HCT116 (cell line): Measurements from ENCODE around the gene VPS11. TPM values are rescaled to one million over a fixed set of nuclear protein-coding genes. Genes with fewer than 3 reads are reported as not detected.
A peak's percentile ranks its signal among the peaks of the same experiment; 100 is the strongest.

Experiments used
- ATAC-seq: fragments of 200-7000 bp; cut with Tn5 transposase; 2 replicates; pipeline ENCODE4 v1.9.1; 2020; ENCODE audit warnings: mild to moderate bottlenecking, moderate library complexity
- BruUV-seq: library from RNA; stranded (reverse); fragments of 400-500 nt; replicated peaks from 2 replicates; lab custom pipeline; 2021; lab: Mats Ljungman, UMichigan
- CTCF ChIA-PET: fragments of 300-600 bp; sonication (Branson Sonifier 250); formaldehyde crosslinking; loops from one replicate; lab custom pipeline; 2021; ENCODE audit warnings: antibody characterized with exemption; lab: Charles Lee
- POLR2A ChIA-PET: fragments of 300-600, 350-600 bp; sonication (Branson Sonifier 250); formaldehyde crosslinking; loops from one replicate; lab custom pipeline; 2021; ENCODE audit warnings: antibody characterized with exemption; lab: Charles Lee
- RAD21 ChIA-PET, 2 experiments: fragments of 300-600 bp; sonication (Branson Sonifier 250); formaldehyde crosslinking; loops; one replicate each; lab custom pipeline; 2023; ENCODE audit warnings: low total read pairs in 2 of 2; ENCODE audit not compliant: uncharacterized antibody in 2 of 2, unreplicated experiment in 2 of 2, low non-redundant PET in 1 of 2; lab: Charles Lee
- DNase-seq: peaks from one replicate; pipeline ENCODE4 v3.0.0-alpha.2; 2010; ENCODE audit warnings: low read depth, low spot score
- H2AFZ ChIP-seq: fragments of 200-600 bp; shearing (Covaris generic), sonication (generic); 2 replicates; pipeline ENCODE4 v1.6.1; 2017; ENCODE audit warnings: low read depth, mixed run types, mixed read lengths, antibody characterized with exemption, low read length; ENCODE audit not compliant: poor library complexity, severe bottlenecking
- H3K27ac ChIP-seq: 2 replicates; pipeline ENCODE4 v1.5.1; 2012; ENCODE audit warnings: low read depth, low read length
- H3K27me3 ChIP-seq: fragments of 200-600 bp; sonication (generic); 2 replicates; pipeline ENCODE4 v1.6.1; 2016; ENCODE audit warnings: mixed run types, low read length, mixed read lengths; ENCODE audit not compliant: insufficient read depth
- H3K36me3 ChIP-seq, 2 experiments: fragments of 200-500 bp in 1 of 2; fragments of 200-600 bp in 1 of 2; sonication (Bioruptor generic) in 1 of 2; sonication (generic) in 1 of 2; 2 replicates each; pipeline versions ENCODE4 v1.5.1 to v1.6.1; 2014 to 2016; ENCODE audit warnings: low read length in 2 of 2, inconsistent platforms in 1 of 2, mixed read lengths in 1 of 2, mixed run types in 1 of 2; ENCODE audit not compliant: insufficient read depth in 2 of 2, control insufficient read depth in 1 of 2
- H3K4me1 ChIP-seq, 2 experiments: fragments of 200-600 bp in 1 of 2; sonication (generic) in 1 of 2; 2 replicates each; pipeline versions ENCODE4 v1.5.1 to v1.6.1; 2012 to 2017; ENCODE audit warnings: low read length in 2 of 2, inconsistent platforms in 1 of 2, mild to moderate bottlenecking in 1 of 2, mixed read lengths in 1 of 2, mixed run types in 1 of 2, moderate library complexity in 1 of 2; ENCODE audit not compliant: insufficient read depth in 2 of 2, control insufficient read depth in 1 of 2
- H3K4me2 ChIP-seq: fragments of 200-600 bp; sonication (generic); 2 replicates; pipeline ENCODE4 v1.6.1; 2017; ENCODE audit warnings: mixed run types, low read length, mixed read lengths
- H3K4me3 ChIP-seq, 2 experiments: fragments of 200-600 bp in 1 of 2; sonication (generic) in 1 of 2; replicated peaks in 1 of 2; 2 replicates each; pipeline ENCODE4 v1.5.1; 2011 to 2016; ENCODE audit warnings: low read length in 2 of 2, control low read depth in 1 of 2, low read depth in 1 of 2, mild to moderate bottlenecking in 1 of 2, mixed read lengths in 1 of 2, mixed run types in 1 of 2
- H3K79me2 ChIP-seq: fragments of 200-600 bp; sonication (generic); 2 replicates; pipeline ENCODE4 v1.6.1; 2017; ENCODE audit warnings: mild to moderate bottlenecking, mixed run types, low read length, moderate library complexity, mixed read lengths; ENCODE audit not compliant: insufficient read depth
- H3K9ac ChIP-seq: fragments of 200-600 bp; sonication (generic); 2 replicates; pipeline ENCODE4 v1.6.1; 2016; ENCODE audit warnings: low read length, mixed read lengths
- H3K9me2 ChIP-seq: fragments of 200-600 bp; sonication (generic), shearing (Covaris generic); 2 replicates; pipeline ENCODE4 v1.6.1; 2017; ENCODE audit warnings: mixed run types, mild to moderate bottlenecking, moderate library complexity; ENCODE audit not compliant: insufficient read depth
- H3K9me3 ChIP-seq, 2 experiments: fragments of 200-500 bp in 1 of 2; fragments of 200-600 bp in 1 of 2; sonication (Bioruptor generic) in 1 of 2; sonication (generic) in 1 of 2; 2 replicates each; pipeline ENCODE4 v1.6.1; 2014 to 2017; ENCODE audit warnings: low read length in 2 of 2, mixed read lengths in 2 of 2, inconsistent platforms in 1 of 2, low read depth in 1 of 2, mild to moderate bottlenecking in 1 of 2, mixed run types in 1 of 2, moderate library complexity in 1 of 2; ENCODE audit not compliant: control insufficient read depth in 1 of 2, insufficient read depth in 1 of 2
- H4K20me1 ChIP-seq: fragments of 200-600 bp; sonication (generic), shearing (Covaris generic); 2 replicates; pipeline ENCODE4 v1.6.1; 2017; ENCODE audit warnings: mixed run types, mild to moderate bottlenecking, moderate library complexity; ENCODE audit not compliant: insufficient read depth
- EGR1 ChIP-seq: IDR thresholded peaks from 2 replicates; pipeline ENCODE4 v1.6.1; 2012; ENCODE audit warnings: low read depth
- EZH2 ChIP-seq: fragments of 200-600 bp; sonication (generic); IDR thresholded peaks from 2 replicates; pipeline ENCODE4 v1.6.1; 2017; ENCODE audit warnings: antibody characterized with exemption, mixed run types
- FOSL1 ChIP-seq: IDR thresholded peaks from 2 replicates; pipeline ENCODE4 v1.6.1; 2012; ENCODE audit warnings: low read depth
- POLR2A ChIP-seq: IDR thresholded peaks from 2 replicates; pipeline ENCODE4 v1.7.0; 2011; ENCODE audit warnings: borderline replicate concordance; ENCODE audit not compliant: insufficient read depth, insufficient read length; ENCODE audit errors: extremely low read depth
- ZNF274 ChIP-seq: fragments of 200-500 bp; sonication (Bioruptor generic); IDR thresholded peaks from 2 replicates; pipeline ENCODE4 v1.6.1; 2014; ENCODE audit warnings: mild to moderate bottlenecking, low read depth, low read length, inconsistent platforms
- intact Hi-C: fragments of 100-400 bp; cut with micrococcal nuclease; formaldehyde crosslinking; loops from 2 replicates; pipeline ENCODE4 v1.10.0; 2022
- total RNA-seq: library from RNA; stranded (reverse); gene quantifications from one replicate; pipeline ENCODE4 v1.2.1, GENCODE V29; 2021; ENCODE audit not compliant: unreplicated experiment
- TF ChIP-seq, protein P1 (sequence below), 3 experiments: fragments of 200-600 bp in 1 of 3; sonication (generic) in 1 of 3; IDR thresholded peaks in 2 of 3; conservative IDR thresholded peaks in 1 of 3; 2 replicates each; pipeline ENCODE4 v1.5.1; 2012 to 2017; ENCODE audit warnings: low read depth in 2 of 3, low read length in 2 of 3, antibody characterized with exemption in 1 of 3, borderline replicate concordance in 1 of 3, control low read depth in 1 of 3, mild to moderate bottlenecking in 1 of 3, mixed read lengths in 1 of 3, mixed run types in 1 of 3, moderate library complexity in 1 of 3; ENCODE audit not compliant: insufficient read depth in 1 of 3
- TF ChIP-seq, protein P2 (sequence below): IDR thresholded peaks from 2 replicates; pipeline ENCODE4 v1.6.1; 2012

VPS11 gene
- total RNA-seq, 1 experiment from 2014 or later: 20.4 TPM

DNA sequence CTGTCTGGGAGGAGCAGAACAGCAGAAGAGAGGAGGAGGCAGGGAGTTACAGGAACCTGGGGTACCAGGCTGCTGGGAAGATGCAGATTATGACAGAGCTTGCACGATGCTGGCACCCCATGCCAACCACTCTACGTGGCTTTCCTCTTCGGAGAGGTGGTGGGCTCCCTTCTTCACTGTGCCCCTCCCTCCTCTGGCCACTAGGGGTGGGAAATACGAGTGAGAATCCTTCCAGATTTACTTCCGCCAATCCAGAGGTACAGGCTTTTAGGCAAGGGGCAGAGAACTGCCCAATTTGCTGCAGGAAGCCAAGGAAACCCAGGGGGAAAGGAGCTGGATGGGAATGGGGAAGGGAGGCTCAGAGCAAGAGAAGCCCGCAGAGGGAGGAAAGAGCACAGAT is 22.9 kb upstream of the VPS11 start:
- Histone ChIP-seq H3K36me3 (peaks cover 29 to 32% of the 10 kb centered on the region in 2 experiments), H3K27ac (no peak overlapping the region), H3K27me3 (no peaks in the 10 kb centered on the region), H3K4me1 (no peaks in the 10 kb centered on the region), H3K4me3 (no peak overlapping the region), H4K20me1 (no peaks in the 10 kb centered on the region), H3K4me2 (no peak overlapping the region), H3K79me2 (no peaks in the 10 kb centered on the region), H3K9ac (no peak overlapping the region), H3K9me3 (no peaks in the 10 kb centered on the region), H3K9me2 (no peaks in the 10 kb centered on the region), H2AFZ (no peak overlapping the region)
- ATAC-seq: peak; percentile 36
- ChIA-PET POLR2A (no interaction called here), RAD21 (no interaction called here), CTCF (interaction anchor here (1.1 kb wide), 1 partner anchor 13 kb away, joined by 3 read pairs; no protein-coding TSS in a partner anchor)
- intact Hi-C loops: no loop called here
- DNase-seq: no peak
- BruUV-seq: no TSS peak
- TF ChIP-seq, protein P1, sequence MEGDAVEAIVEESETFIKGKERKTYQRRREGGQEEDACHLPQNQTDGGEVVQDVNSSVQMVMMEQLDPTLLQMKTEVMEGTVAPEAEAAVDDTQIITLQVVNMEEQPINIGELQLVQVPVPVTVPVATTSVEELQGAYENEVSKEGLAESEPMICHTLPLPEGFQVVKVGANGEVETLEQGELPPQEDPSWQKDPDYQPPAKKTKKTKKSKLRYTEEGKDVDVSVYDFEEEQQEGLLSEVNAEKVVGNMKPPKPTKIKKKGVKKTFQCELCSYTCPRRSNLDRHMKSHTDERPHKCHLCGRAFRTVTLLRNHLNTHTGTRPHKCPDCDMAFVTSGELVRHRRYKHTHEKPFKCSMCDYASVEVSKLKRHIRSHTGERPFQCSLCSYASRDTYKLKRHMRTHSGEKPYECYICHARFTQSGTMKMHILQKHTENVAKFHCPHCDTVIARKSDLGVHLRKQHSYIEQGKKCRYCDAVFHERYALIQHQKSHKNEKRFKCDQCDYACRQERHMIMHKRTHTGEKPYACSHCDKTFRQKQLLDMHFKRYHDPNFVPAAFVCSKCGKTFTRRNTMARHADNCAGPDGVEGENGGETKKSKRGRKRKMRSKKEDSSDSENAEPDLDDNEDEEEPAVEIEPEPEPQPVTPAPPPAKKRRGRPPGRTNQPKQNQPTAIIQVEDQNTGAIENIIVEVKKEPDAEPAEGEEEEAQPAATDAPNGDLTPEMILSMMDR (IDR thresholded peaks at IDR 0.05 in 2 of 3, conservative IDR thresholded peaks at IDR 0.05 in 1 of 3; ENCODE audit: borderline replicate concordance in 1 of 3, insufficient read depth in 1 of 3, low read depth in 2 of 3, low read length in 2 of 3): peak in 2 of 3 experiments; percentile 37 to 42; a peak in 3 of 6 replicates
- no peak for TF ChIP-seq ZNF274

DNA sequence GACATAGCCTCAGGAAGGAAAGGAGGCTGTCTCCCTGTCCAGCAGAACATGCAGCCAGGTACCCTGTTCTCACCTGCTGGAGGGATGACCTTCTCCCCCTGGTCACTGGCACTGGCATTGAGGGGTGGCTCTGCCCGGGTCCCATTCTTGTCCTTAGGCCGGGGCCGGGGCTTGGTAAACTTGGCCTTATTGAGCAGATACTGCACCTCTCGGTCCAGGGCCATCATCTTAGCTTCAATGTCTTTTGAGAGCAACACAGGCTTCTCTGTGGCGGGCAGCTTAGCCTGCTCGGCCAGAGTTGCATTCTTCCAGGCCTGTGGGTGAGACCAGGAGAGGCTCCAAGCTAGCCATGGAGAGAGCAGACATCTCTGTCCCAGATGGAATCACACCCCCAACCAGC is 21.1 kb upstream of the VPS11 start:
- RAD21 ChIA-PET: no interaction called here

More for the DNA sequence above, 21.1 kb upstream of the VPS11 start:
- H3K27me3 ChIP-seq: no peaks in the 10 kb centered on the region
- ChIA-PET CTCF (no interaction called here), POLR2A (no interaction called here)
- H3K36me3 ChIP-seq: peaks cover 43% of the 10 kb centered on the region in 2 experiments
- no peaks in the 10 kb centered on the region for H4K20me1 ChIP-seq
- no peak overlapping the region for H2AFZ ChIP-seq
- H3K9me3 ChIP-seq: no peaks in the 10 kb centered on the region
- ATAC-seq: no peak
- no peak overlapping the region for H3K27ac ChIP-seq
- intact Hi-C loops: no loop called here
- no peaks in the 10 kb centered on the region for H3K79me2 ChIP-seq
- BruUV-seq: no TSS peak
- TF ChIP-seq EGR1 (no peak), EZH2 (no peak), FOSL1 (no peak), POLR2A (no peak)
- TF ChIP-seq, protein P2, sequence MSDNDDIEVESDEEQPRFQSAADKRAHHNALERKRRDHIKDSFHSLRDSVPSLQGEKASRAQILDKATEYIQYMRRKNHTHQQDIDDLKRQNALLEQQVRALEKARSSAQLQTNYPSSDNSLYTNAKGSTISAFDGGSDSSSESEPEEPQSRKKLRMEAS: no peak
- no peak overlapping the region for H3K4me2 ChIP-seq
- no peak overlapping the region for H3K4me3 ChIP-seq
- no peak overlapping the region for H3K9ac ChIP-seq
- no peak for DNase-seq
- no peaks in the 10 kb centered on the region for H3K9me2 ChIP-seq
- H3K4me1 ChIP-seq: no peaks in the 10 kb centered on the region
